Neural crest cell (in vitro differentiated cells): ENCODE results near the gene SCFD1. TPM values are rescaled to one million over a fixed set of nuclear protein-coding genes. Genes with fewer than 3 reads are reported as not detected.

Experiments
- DNase-seq: peaks from one replicate; pipeline ENCODE4 v3.0.0; 2021; ENCODE audit warnings: low read depth, mixed read lengths, low spot score
- H3K27ac Mint-ChIP-seq: one replicate; pipeline ENCODE4 v1.8.0; 2021; ENCODE audit warnings: mild to moderate bottlenecking, mixed read lengths; ENCODE audit not compliant: unreplicated experiment
- H3K27me3 Mint-ChIP-seq: 2 replicates; pipeline ENCODE4 v1.8.0; 2021; ENCODE audit warnings: low read depth, mild to moderate bottlenecking, mixed read lengths
- H3K36me3 Mint-ChIP-seq: 2 replicates; pipeline ENCODE4 v1.8.0; 2021; ENCODE audit warnings: low read depth, mild to moderate bottlenecking, mixed read lengths
- H3K4me1 Mint-ChIP-seq: 2 replicates; pipeline ENCODE4 v1.8.0; 2021; ENCODE audit warnings: mixed read lengths
- H3K4me3 Mint-ChIP-seq: one replicate; pipeline ENCODE4 v1.8.0; 2021; ENCODE audit warnings: mild to moderate bottlenecking, mixed read lengths
- H3K9me3 Mint-ChIP-seq: 2 replicates; pipeline ENCODE4 v1.8.0; 2021; ENCODE audit warnings: mixed read lengths
- CTCF ChIP-seq: fragments of 200-600 bp; sonication (generic); conservative IDR thresholded peaks from 2 replicates; pipeline ENCODE4 v1.5.0; 2021; ENCODE audit warnings: antibody characterized with exemption, mild to moderate bottlenecking
- total RNA-seq: library from RNA; stranded (reverse); gene quantifications from 2 replicates; pipeline ENCODE4 v1.2.1, GENCODE V29; 2021

The SCFD1 gene
- total RNA-seq, 1 donor from 2014 or later, result 63.4 TPM

- H3K27ac Mint-ChIP-seq, result no peak overlapping the region
- H3K27me3 Mint-ChIP-seq, result no peaks in the 10 kb centered on the region
- DNase-seq, result no peak
- peaks cover 12% of the 10 kb centered on the region for H3K4me1 Mint-ChIP-seq
- peaks cover 17% of the 10 kb centered on the region for H3K9me3 Mint-ChIP-seq
- peaks cover 36% of the 10 kb centered on the region for H3K36me3 Mint-ChIP-seq
- no peak overlapping the region for H3K4me3 Mint-ChIP-seq
- TF ChIP-seq CTCF, result no peak
These were observed 41.4 kb upstream of the SCFD1 start for GRCh38 chr14:30580616-30581282.

- H3K27ac Mint-ChIP-seq, result no peak overlapping the region
- H3K27me3 Mint-ChIP-seq, result no peaks in the 10 kb centered on the region
- H3K4me1 Mint-ChIP-seq, result peaks cover 11% of the 10 kb centered on the region
- H3K4me3 Mint-ChIP-seq, result no peak overlapping the region
- DNase-seq, result no peak
- peaks cover 15% of the 10 kb centered on the region for H3K9me3 Mint-ChIP-seq
- TF ChIP-seq CTCF, result no peak
- peaks cover 40% of the 10 kb centered on the region for H3K36me3 Mint-ChIP-seq
These were observed 40.9 kb upstream of the SCFD1 start for GRCh38 chr14:30581283-30581625.

GRCh38 chr14:30582376-30582775 is 39.7 kb upstream of the SCFD1 start:
- no peak overlapping the region for H3K4me3 Mint-ChIP-seq
- no peak for DNase-seq
- no peak overlapping the region for H3K27ac Mint-ChIP-seq
- TF ChIP-seq CTCF, result no peak
- peaks cover 41% of the 10 kb centered on the region for H3K36me3 Mint-ChIP-seq
- peaks cover 9% of the 10 kb centered on the region for H3K4me1 Mint-ChIP-seq
- H3K27me3 Mint-ChIP-seq, result no peaks in the 10 kb centered on the region
- H3K9me3 Mint-ChIP-seq, result peaks cover 14% of the 10 kb centered on the region

- Mint-ChIP-seq H3K4me1 (no peaks in the 10 kb centered on the region), H3K4me3 (no peak overlapping the region), H3K36me3 (peaks cover 46% of the 10 kb centered on the region), H3K9me3 (peaks cover 14% of the 10 kb centered on the region), H3K27me3 (no peaks in the 10 kb centered on the region), H3K27ac (no peak overlapping the region)
- no peak for TF ChIP-seq CTCF
- no peak for DNase-seq
These were observed 38.0 kb upstream of the SCFD1 start for GRCh38 chr14:30584058-30584630.

GRCh38 chr14:30585204-30585603 is 36.9 kb upstream of the SCFD1 start:
- H3K4me1 Mint-ChIP-seq, result no peaks in the 10 kb centered on the region
- no peak overlapping the region for H3K4me3 Mint-ChIP-seq
- no peak for DNase-seq
- no peaks in the 10 kb centered on the region for H3K27me3 Mint-ChIP-seq
- peaks cover 14% of the 10 kb centered on the region for H3K9me3 Mint-ChIP-seq
- TF ChIP-seq CTCF, result no peak
- H3K27ac Mint-ChIP-seq, result no peak overlapping the region
- peaks cover 53% of the 10 kb centered on the region for H3K36me3 Mint-ChIP-seq
